Superior temporal gyrus (tissue), 1 donor: ENCODE results near the gene STX2.

Source experiments
- DNase-seq: peaks from one replicate; pipeline ENCODE4 v3.0.0-alpha.2; 2016; ENCODE audit errors: extremely low spot score

Gene STX2

GRCh38 chr12:130831246-130831645, 7.8 kb downstream of the STX2 start:
- no peak for DNase-seq

- no peak for DNase-seq
These were observed 8.9 kb downstream of the STX2 start for GRCh38 chr12:130830246-130830551.

- no peak for DNase-seq
These were observed 9.4 kb downstream of the STX2 start for GRCh38 chr12:130829391-130830245.

- no peak for DNase-seq
These were observed 10.2 kb downstream of the STX2 start for GRCh38 chr12:130828895-130829294.

GRCh38 chr12:130827432-130827831, 11.6 kb downstream of the STX2 start:
- no peak for DNase-seq

GRCh38 chr12:130826151-130826801, 12.8 kb downstream of the STX2 start:
- no peak for DNase-seq

- no peak for DNase-seq
These were observed 13.3 kb downstream of the STX2 start for GRCh38 chr12:130825771-130826150.

- no peak for DNase-seq
These were observed 19.4 kb downstream of the STX2 start for GRCh38 chr12:130819681-130820080.

- DNase-seq: peak; percentile 63
These were observed 20.1 kb downstream of the STX2 start for GRCh38 chr12:130818635-130819576.

- no peak for DNase-seq
These were observed 20.8 kb downstream of the STX2 start for GRCh38 chr12:130818272-130818634.

GRCh38 chr12:130817804-130818203, 21.2 kb downstream of the STX2 start:
- DNase-seq: no peak

- DNase-seq: no peak
These were observed 23.0 kb downstream of the STX2 start for GRCh38 chr12:130816097-130816496.

- DNase-seq: peak; percentile 58
These were observed 23.9 kb downstream of the STX2 start for GRCh38 chr12:130815028-130815741.

- DNase-seq: no peak
These were observed 25.1 kb downstream of the STX2 start for GRCh38 chr12:130813949-130814348.

GRCh38 chr12:130813436-130813835, 25.6 kb downstream of the STX2 start:
- DNase-seq: no peak

GRCh38 chr12:130809791-130810190, 29.3 kb downstream of the STX2 start:
- no peak for DNase-seq

- no peak for DNase-seq
These were observed 31.7 kb downstream of the STX2 start for GRCh38 chr12:130807309-130807708.

GRCh38 chr12:130806574-130806973, 32.5 kb downstream of the STX2 start:
- DNase-seq: no peak

GRCh38 chr12:130805635-130806034, 33.4 kb downstream of the STX2 start:
- DNase-seq: no peak

- DNase-seq: no peak
These were observed 34.8 kb downstream of the STX2 start for GRCh38 chr12:130804216-130804615.

GRCh38 chr12:130803702-130804101, 35.3 kb downstream of the STX2 start:
- no peak for DNase-seq

- no peak for DNase-seq
These were observed 38.7 kb downstream of the STX2 start for GRCh38 chr12:130800312-130800711.
